Smooth muscle cell (in vitro differentiated cells): ENCODE measurements around the gene RAD51B. TPM values are rescaled to one million over a fixed set of nuclear protein-coding genes. Genes with fewer than 3 reads are reported as not detected.
"Not testable (repeated sequence)": the region's sequence is repeated elsewhere in the genome, so short reads cannot be mapped to it uniquely, and the experiment has no call there.

ENCODE experiments used
- DNase-seq: peaks from one replicate; lab custom pipeline; 2025; ENCODE audit not compliant: unreplicated experiment; lab: John Stamatoyannopoulos, UW
- H2AFZ ChIP-seq: fragments of 200-600 bp; sonication (generic); 2 replicates; pipeline ENCODE4 v1.6.0; 2016; ENCODE audit warnings: antibody characterized with exemption, low read depth, mild to moderate bottlenecking
- H3F3A ChIP-seq: fragments of 200-600 bp; sonication (generic); 2 replicates; pipeline ENCODE4 v1.6.0; 2017; ENCODE audit warnings: antibody characterized with exemption, low read depth
- H3K27ac ChIP-seq: fragments of 200-600 bp; sonication (generic); 2 replicates; pipeline ENCODE4 v1.5.1; 2016; ENCODE audit warnings: low read depth, mild to moderate bottlenecking
- H3K27me3 ChIP-seq: fragments of 200-600 bp; sonication (generic); 2 replicates; pipeline ENCODE4 v1.6.1; 2016; ENCODE audit warnings: low read depth, mild to moderate bottlenecking
- H3K36me3 ChIP-seq: fragments of 200-600 bp; sonication (generic); 2 replicates; pipeline ENCODE4 v1.5.1; 2016; ENCODE audit warnings: low read depth
- H3K4me1 ChIP-seq: fragments of 200-600 bp; sonication (generic); 2 replicates; pipeline ENCODE4 v1.5.1; 2016; ENCODE audit warnings: low read depth
- H3K4me2 ChIP-seq: fragments of 200-600 bp; sonication (generic); 2 replicates; pipeline ENCODE4 v1.6.0; 2016; ENCODE audit warnings: mild to moderate bottlenecking
- H3K4me3 ChIP-seq: fragments of 200-600 bp; sonication (generic); 2 replicates; pipeline ENCODE4 v1.5.1; 2016; ENCODE audit warnings: mild to moderate bottlenecking
- H3K79me2 ChIP-seq: fragments of 200-600 bp; sonication (generic); 2 replicates; pipeline ENCODE4 v1.6.0; 2016; ENCODE audit warnings: low read depth, mild to moderate bottlenecking
- H3K9ac ChIP-seq: fragments of 200-600 bp; sonication (generic); 2 replicates; pipeline ENCODE4 v1.6.0; 2016; ENCODE audit warnings: low read depth
- H3K9me3 ChIP-seq: fragments of 200-600 bp; sonication (generic); replicated peaks from 2 replicates; pipeline ENCODE4 v1.5.1; 2016; ENCODE audit warnings: low read depth
- H4K20me1 ChIP-seq: fragments of 200-600 bp; sonication (generic); 2 replicates; pipeline ENCODE4 v1.6.0; 2016; ENCODE audit warnings: low read depth
- CTCF ChIP-seq: fragments of 200-600 bp; sonication (generic); IDR thresholded peaks from 2 replicates; pipeline ENCODE4 v1.5.1; 2017; ENCODE audit warnings: borderline replicate concordance, mild to moderate bottlenecking, antibody characterized with exemption; ENCODE audit not compliant: insufficient read depth, poor library complexity, severe bottlenecking
- WGBS: methylation state at CpG from one replicate; pipeline ENCODE4 v1.1.7; 2016; ENCODE audit warnings: low lambda C conversion rate; 5-methylcytosine and 5-hydroxymethylcytosine counted together
- polyA plus RNA-seq: library from polyadenylated mRNA; unstranded; fragments of >200 nt; fragmentation: Nextera tagmentation; extraction: Ambion mirVana; gene quantifications from 2 replicates; pipeline ENCODE4 v1.2.1, GENCODE V29; 2016
- total RNA-seq: library from RNA; depleted of rRNA; stranded (reverse); fragments of >200 nt; gene quantifications from 2 replicates; pipeline ENCODE4 v1.2.3, GENCODE V29; 2014

Gene RAD51B
- total and polyA plus RNA-seq, 2 experiments from 2014 or later, result 4.6 to 5.3 TPM

GRCh38 chr14:67987606-67988005 is 168.0 kb downstream of the RAD51B start:
- Histone ChIP-seq H3K4me2 (peak overlapping the region; percentile 70), H3F3A (peaks cover 5% of the 10 kb centered on the region), H2AFZ (no peak overlapping the region), H3K27ac (peak overlapping the region; percentile 85), H3K9ac (peak overlapping the region; percentile 5), H3K4me3 (peak overlapping the region; percentile 20), H3K9me3 (no peaks in the 10 kb centered on the region), H3K27me3 (no peaks in the 10 kb centered on the region), H4K20me1 (no peaks in the 10 kb centered on the region), H3K36me3 (no peaks in the 10 kb centered on the region), H3K4me1 (peaks cover 3% of the 10 kb centered on the region), H3K79me2 (no peaks in the 10 kb centered on the region)
- DNase-seq, result no peak
- WGBS, result 10% methylated on average over 5 of the region's 5 CpGs
- no peak for TF ChIP-seq CTCF

- H2AFZ ChIP-seq, H3K9ac ChIP-seq, DNase-seq, H3K27me3 ChIP-seq, H4K20me1 ChIP-seq, H3F3A ChIP-seq, H3K4me3 ChIP-seq, H3K79me2 ChIP-seq, H3K36me3 ChIP-seq, H3K4me1 ChIP-seq, H3K9me3 ChIP-seq: not testable (repeated sequence)
- peak overlapping the region; percentile 70 for H3K4me2 ChIP-seq
- peak overlapping the region; percentile 85 for H3K27ac ChIP-seq
- WGBS, result 98% methylated on average over 7 of the region's 7 CpGs
Measured at GRCh38 chr14:67988210-67988609, 168.6 kb downstream of the RAD51B start.

GRCh38 chr14:67990576-67990975 is 171.0 kb downstream of the RAD51B start:
- Histone ChIP-seq H2AFZ (peak overlapping the region; percentile 14), H3K4me3 (no peak overlapping the region), H3K4me2 (peak overlapping the region; percentile 22), H3K9me3 (no peaks in the 10 kb centered on the region), H3K4me1 (peaks cover 3% of the 10 kb centered on the region), H4K20me1 (no peaks in the 10 kb centered on the region), H3K79me2 (no peaks in the 10 kb centered on the region), H3K36me3 (no peaks in the 10 kb centered on the region), H3K27me3 (no peaks in the 10 kb centered on the region), H3K27ac (peak overlapping the region; percentile 29), H3F3A (no peaks in the 10 kb centered on the region), H3K9ac (no peak overlapping the region)
- 64% methylated on average over 3 of the region's 3 CpGs for WGBS
- TF ChIP-seq CTCF, result no peak
- DNase-seq, result no peak

GRCh38 chr14:67994531-67994930 is 175.0 kb downstream of the RAD51B start:
- no peak for TF ChIP-seq CTCF

More at GRCh38 chr14:67994531-67994930, 175.0 kb downstream of the RAD51B start:
- no peak overlapping the region for H3K4me3 ChIP-seq
- H3K36me3 ChIP-seq, result no peaks in the 10 kb centered on the region
- H3F3A ChIP-seq, result peaks cover 4% of the 10 kb centered on the region
- no peak overlapping the region for H2AFZ ChIP-seq
- no peaks in the 10 kb centered on the region for H3K79me2 ChIP-seq
- no peaks in the 10 kb centered on the region for H4K20me1 ChIP-seq
- DNase-seq, result no peak
- H3K9ac ChIP-seq, result no peak overlapping the region
- no peak overlapping the region for H3K4me2 ChIP-seq
- H3K27me3 ChIP-seq, result no peaks in the 10 kb centered on the region
- no peaks in the 10 kb centered on the region for H3K9me3 ChIP-seq
- H3K4me1 ChIP-seq, result peaks cover 7% of the 10 kb centered on the region
- no peak overlapping the region for H3K27ac ChIP-seq
